SU-DHL-6 (cell line): ENCODE results near the gene UBAC2.

Experiments used
- CTCF ChIP-seq: fragments of 200-600 bp; sonication (generic); IDR thresholded peaks from one replicate; pipeline ENCODE4 v1.5.1; 2017; ENCODE audit warnings: antibody characterized with exemption, mild to moderate bottlenecking, low read length, moderate library complexity; ENCODE audit not compliant: insufficient read depth, poor library complexity, severe bottlenecking
- EZH2phosphoT487 ChIP-seq: fragments of 200-600 bp; sonication (generic), shearing (Covaris generic); conservative IDR thresholded peaks from 2 replicates; pipeline ENCODE4 v1.6.1; 2018; ENCODE audit warnings: mild to moderate bottlenecking, antibody characterized with exemption, low read length, moderate library complexity, mixed read lengths

GRCh38 chr13:99151516-99151915, 49.1 kb upstream of the UBAC2 start:
- TF ChIP-seq CTCF (no peak), EZH2phosphoT487 (no peak)
